Panc1 (cell line): ENCODE results near the gene PPARG.

Source experiments
- CTCF ChIP-seq: fragments of 450-650 bp; IDR thresholded peaks from 2 replicates; pipeline ENCODE4 v1.5.1; 2017; ENCODE audit warnings: mild to moderate bottlenecking
- POLR2AphosphoS5 ChIP-seq: IDR thresholded peaks from 2 replicates; pipeline ENCODE4 v1.6.1; 2012; ENCODE audit warnings: mild to moderate bottlenecking, low read depth, low read length, moderate library complexity
- SIN3A ChIP-seq: IDR thresholded peaks from 2 replicates; pipeline ENCODE4 v1.6.1; 2012; ENCODE audit warnings: low read depth, mild to moderate bottlenecking, low read length, moderate library complexity, borderline replicate concordance; ENCODE audit not compliant: insufficient read depth
- TCF7L2 ChIP-seq: IDR thresholded peaks from 2 replicates; pipeline ENCODE4 v1.6.1; 2011; ENCODE audit warnings: mild to moderate bottlenecking, low read depth, low read length, inconsistent platforms
- TF ChIP-seq, protein P1 (sequence below), 2 experiments: IDR thresholded peaks; 2 replicates each; pipeline ENCODE4 v1.6.1; 2011 to 2012; ENCODE audit warnings: low read depth in 2 of 2, control low read depth in 1 of 2, low read length in 1 of 2, mild to moderate bottlenecking in 1 of 2, moderate library complexity in 1 of 2; ENCODE audit not compliant: insufficient read depth in 1 of 2

DNA sequence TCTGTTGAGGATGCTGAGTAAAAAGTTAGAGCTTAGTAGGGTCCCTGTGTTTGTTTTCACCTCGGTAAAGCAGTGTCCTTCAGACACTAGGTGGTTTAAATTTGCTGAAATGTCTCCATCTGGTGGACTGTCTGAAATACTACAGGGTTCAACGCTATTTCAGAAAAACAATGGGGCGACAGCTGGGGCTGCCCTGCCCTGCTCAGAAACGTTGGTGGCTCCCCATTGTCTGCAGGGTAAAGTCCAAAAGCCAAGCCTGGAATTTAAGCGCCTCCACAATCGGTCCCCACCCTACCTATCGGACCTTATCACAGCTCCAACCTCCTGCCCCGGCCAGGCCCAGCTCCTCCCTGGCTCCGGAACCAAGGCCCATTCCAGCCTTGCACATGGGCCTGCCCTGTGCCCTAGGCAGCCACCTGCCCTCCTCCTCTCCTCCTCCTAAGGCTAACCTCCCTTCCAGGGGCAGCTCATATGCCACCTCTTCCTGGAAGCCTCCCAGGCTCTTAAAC lies 191.1 kb downstream of the PPARG start:
- TF ChIP-seq POLR2AphosphoS5 (no peak), CTCF (peak; percentile 71), TCF7L2 (no peak), SIN3A (no peak)
- TF ChIP-seq, protein P1, sequence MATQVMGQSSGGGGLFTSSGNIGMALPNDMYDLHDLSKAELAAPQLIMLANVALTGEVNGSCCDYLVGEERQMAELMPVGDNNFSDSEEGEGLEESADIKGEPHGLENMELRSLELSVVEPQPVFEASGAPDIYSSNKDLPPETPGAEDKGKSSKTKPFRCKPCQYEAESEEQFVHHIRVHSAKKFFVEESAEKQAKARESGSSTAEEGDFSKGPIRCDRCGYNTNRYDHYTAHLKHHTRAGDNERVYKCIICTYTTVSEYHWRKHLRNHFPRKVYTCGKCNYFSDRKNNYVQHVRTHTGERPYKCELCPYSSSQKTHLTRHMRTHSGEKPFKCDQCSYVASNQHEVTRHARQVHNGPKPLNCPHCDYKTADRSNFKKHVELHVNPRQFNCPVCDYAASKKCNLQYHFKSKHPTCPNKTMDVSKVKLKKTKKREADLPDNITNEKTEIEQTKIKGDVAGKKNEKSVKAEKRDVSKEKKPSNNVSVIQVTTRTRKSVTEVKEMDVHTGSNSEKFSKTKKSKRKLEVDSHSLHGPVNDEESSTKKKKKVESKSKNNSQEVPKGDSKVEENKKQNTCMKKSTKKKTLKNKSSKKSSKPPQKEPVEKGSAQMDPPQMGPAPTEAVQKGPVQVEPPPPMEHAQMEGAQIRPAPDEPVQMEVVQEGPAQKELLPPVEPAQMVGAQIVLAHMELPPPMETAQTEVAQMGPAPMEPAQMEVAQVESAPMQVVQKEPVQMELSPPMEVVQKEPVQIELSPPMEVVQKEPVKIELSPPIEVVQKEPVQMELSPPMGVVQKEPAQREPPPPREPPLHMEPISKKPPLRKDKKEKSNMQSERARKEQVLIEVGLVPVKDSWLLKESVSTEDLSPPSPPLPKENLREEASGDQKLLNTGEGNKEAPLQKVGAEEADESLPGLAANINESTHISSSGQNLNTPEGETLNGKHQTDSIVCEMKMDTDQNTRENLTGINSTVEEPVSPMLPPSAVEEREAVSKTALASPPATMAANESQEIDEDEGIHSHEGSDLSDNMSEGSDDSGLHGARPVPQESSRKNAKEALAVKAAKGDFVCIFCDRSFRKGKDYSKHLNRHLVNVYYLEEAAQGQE (IDR thresholded peaks at IDR 0.05; ENCODE audit: insufficient read depth in 1 of 2, low read depth in 2 of 2, low read length in 1 of 2): no peak
